PC-9 (cell line): ENCODE results near the gene CTSH.

Experiments used
- CTCF ChIP-seq: fragments of 200-600 bp; sonication (generic); conservative IDR thresholded peaks from 2 replicates; pipeline ENCODE4 v1.6.1; 2017; ENCODE audit warnings: mixed run types, antibody characterized with exemption, mild to moderate bottlenecking, moderate library complexity
- EZH2 ChIP-seq: fragments of 200-600 bp; sonication (generic); IDR thresholded peaks from 2 replicates; pipeline ENCODE4 v1.8.0; 2017; ENCODE audit warnings: antibody characterized with exemption, low read depth

- TF ChIP-seq CTCF, result no peak
- TF ChIP-seq EZH2, result no peak
Observed at GRCh38 chr15:78987556-78988360, 42.9 kb upstream of the CTSH start.
